ENCODE measurements around the gene GGT7. TPM values are rescaled to one million over a fixed set of nuclear protein-coding genes. Genes with fewer than 3 reads are reported as not detected.

GGT7 gene
- total and polyA plus RNA-seq, 4 donors = 3.7 to 8.1 (median 6.0) TPM

DNA sequence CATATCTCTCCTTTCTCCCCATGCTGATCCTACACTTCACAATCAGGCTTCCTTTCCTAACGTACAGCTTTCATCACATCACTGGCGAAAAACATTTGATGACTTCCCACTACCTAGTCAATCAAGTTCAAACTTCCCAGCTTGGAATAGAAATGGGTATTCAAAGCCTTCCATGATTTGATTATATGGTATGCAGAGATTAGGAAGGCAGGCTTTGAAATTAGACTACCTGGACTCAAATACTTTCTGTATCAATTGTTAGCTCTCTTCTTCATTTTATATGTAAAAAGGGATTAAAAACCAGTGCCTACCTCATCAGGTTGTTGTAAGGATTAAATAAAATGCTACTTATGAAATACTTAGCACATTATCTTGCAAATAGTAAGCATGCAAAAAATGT, 54.9 kb downstream of the GGT7 start:
- WGBS = 58% methylated on average over 2 of the region's 2 CpGs
- no peaks in the 10 kb centered on the region for H3K36me3 ChIP-seq (ENCODE audit: control insufficient read depth in 4 of 4, insufficient read depth in 3 of 4, low read depth in 1 of 4, low read length in 3 of 4)
- H3K27me3 ChIP-seq (ENCODE audit: control insufficient read depth in 4 of 4, insufficient read depth in 4 of 4, low read length in 3 of 4) = no peaks in the 10 kb centered on the region
- H3K4me1 ChIP-seq (ENCODE audit: control insufficient read depth in 4 of 4, insufficient read depth in 4 of 4, low read length in 3 of 4) = peaks cover 6 to 13% (median 10%) of the 10 kb centered on the region in 4 donors
- H3K27ac ChIP-seq (ENCODE audit: low read depth in 1 of 2, low read length in 2 of 2) = no peak overlapping the region
- no peaks in the 10 kb centered on the region for H3K9me3 ChIP-seq (ENCODE audit: control insufficient read depth in 4 of 4, low read length in 3 of 4)
- DNase-seq (ENCODE audit: low spot score) = no peak
- H3K4me3 ChIP-seq (ENCODE audit: low read depth in 1 of 3, low read length in 3 of 3) = no peak overlapping the region
- no peak overlapping the region for H3K9ac ChIP-seq (ENCODE audit: low read depth in 1 of 2, low read length in 2 of 2)
- TF ChIP-seq FOXA1 (IDR thresholded peaks at IDR 0.05) (no peak), FOXA2 (IDR thresholded peaks at IDR 0.05) (no peak)
- TF ChIP-seq, protein P1, sequence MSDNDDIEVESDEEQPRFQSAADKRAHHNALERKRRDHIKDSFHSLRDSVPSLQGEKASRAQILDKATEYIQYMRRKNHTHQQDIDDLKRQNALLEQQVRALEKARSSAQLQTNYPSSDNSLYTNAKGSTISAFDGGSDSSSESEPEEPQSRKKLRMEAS (IDR thresholded peaks at IDR 0.05) = no peak

DNA sequence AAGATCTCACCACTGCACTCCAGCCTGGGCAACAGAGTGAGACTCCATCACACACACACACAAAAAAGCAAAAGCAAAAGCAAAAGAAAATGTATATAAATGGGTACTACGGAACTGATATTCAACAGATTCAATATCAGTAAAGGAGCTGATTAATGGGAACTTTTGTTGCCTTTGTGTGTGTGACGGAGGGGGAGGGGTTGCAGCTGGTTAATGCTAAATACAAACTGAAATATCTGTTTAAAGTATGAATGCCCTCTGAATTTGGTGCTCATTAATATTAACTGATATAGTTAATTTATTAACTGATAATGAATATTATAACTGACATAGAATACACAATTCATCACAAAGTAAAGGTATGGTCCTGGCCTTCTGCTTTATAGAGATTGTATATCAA, 55.6 kb downstream of the GGT7 start:
- DNase-seq (ENCODE audit: low spot score) = no peak
- H3K9ac ChIP-seq (ENCODE audit: low read depth in 1 of 2, low read length in 2 of 2) = no peak overlapping the region
- no peaks in the 10 kb centered on the region for H3K9me3 ChIP-seq (ENCODE audit: control insufficient read depth in 4 of 4, low read length in 3 of 4)
- H3K4me3 ChIP-seq (ENCODE audit: low read depth in 1 of 3, low read length in 3 of 3) = no peak overlapping the region
- TF ChIP-seq HNF4A (conservative IDR thresholded peaks at IDR 0.05) (no peak), RXRA (IDR thresholded peaks at IDR 0.05) (no peak), RAD21 (IDR thresholded peaks at IDR 0.05) (no peak), FOXA1 (IDR thresholded peaks at IDR 0.05) (no peak)
- H3K36me3 ChIP-seq (ENCODE audit: control insufficient read depth in 4 of 4, insufficient read depth in 3 of 4, low read depth in 1 of 4, low read length in 3 of 4) = no peaks in the 10 kb centered on the region
- 89% methylated on average over 2 of the region's 2 CpGs for WGBS
- no peak overlapping the region for H3K27ac ChIP-seq (ENCODE audit: low read depth in 1 of 2, low read length in 2 of 2)
- peaks cover 6 to 10% (median 9%) of the 10 kb centered on the region in 4 donors for H3K4me1 ChIP-seq (ENCODE audit: control insufficient read depth in 4 of 4, insufficient read depth in 4 of 4, low read length in 3 of 4)
- no peaks in the 10 kb centered on the region for H3K27me3 ChIP-seq (ENCODE audit: control insufficient read depth in 4 of 4, insufficient read depth in 4 of 4, low read length in 3 of 4)

DNA sequence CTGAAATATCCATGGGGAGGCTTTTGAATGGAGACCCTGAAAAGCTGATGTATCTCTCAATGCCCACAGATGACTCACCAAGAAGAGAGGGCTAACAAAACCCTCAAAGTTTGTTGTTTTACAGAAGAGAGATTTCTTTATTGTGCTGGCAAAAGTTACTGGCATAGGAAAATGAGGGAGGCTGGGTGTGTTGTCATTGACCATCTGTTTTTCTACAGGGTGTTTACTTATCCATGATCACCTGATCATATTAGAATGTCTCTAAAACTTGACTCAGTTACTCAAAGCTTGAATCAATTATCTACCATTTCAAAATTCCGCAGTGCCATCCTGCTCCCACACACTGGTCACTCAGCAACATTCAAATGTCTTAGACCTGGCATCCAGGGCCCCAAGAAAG, 57.0 kb downstream of the GGT7 start:
- Histone ChIP-seq H3K4me1 (ENCODE audit: control insufficient read depth in 4 of 4, insufficient read depth in 4 of 4, low read length in 3 of 4) (peaks cover 4 to 7% (median 5%) of the 10 kb centered on the region in 4 donors), H3K9ac (ENCODE audit: low read depth in 1 of 2, low read length in 2 of 2) (no peak overlapping the region), H3K27me3 (ENCODE audit: control insufficient read depth in 4 of 4, insufficient read depth in 4 of 4, low read length in 3 of 4) (no peaks in the 10 kb centered on the region), H3K36me3 (ENCODE audit: control insufficient read depth in 4 of 4, insufficient read depth in 3 of 4, low read depth in 1 of 4, low read length in 3 of 4) (no peaks in the 10 kb centered on the region), H3K4me3 (ENCODE audit: low read depth in 1 of 3, low read length in 3 of 3) (no peak overlapping the region), H3K27ac (ENCODE audit: low read depth in 1 of 2, low read length in 2 of 2) (no peak overlapping the region), H3K9me3 (ENCODE audit: control insufficient read depth in 4 of 4, low read length in 3 of 4) (no peaks in the 10 kb centered on the region)
- TF ChIP-seq YY1 (IDR thresholded peaks at IDR 0.05) (no peak), GABPA (IDR thresholded peaks at IDR 0.05 in 1 of 2, conservative IDR thresholded peaks at IDR 0.05 in 1 of 2) (no peak)
- TF ChIP-seq, protein P2, sequence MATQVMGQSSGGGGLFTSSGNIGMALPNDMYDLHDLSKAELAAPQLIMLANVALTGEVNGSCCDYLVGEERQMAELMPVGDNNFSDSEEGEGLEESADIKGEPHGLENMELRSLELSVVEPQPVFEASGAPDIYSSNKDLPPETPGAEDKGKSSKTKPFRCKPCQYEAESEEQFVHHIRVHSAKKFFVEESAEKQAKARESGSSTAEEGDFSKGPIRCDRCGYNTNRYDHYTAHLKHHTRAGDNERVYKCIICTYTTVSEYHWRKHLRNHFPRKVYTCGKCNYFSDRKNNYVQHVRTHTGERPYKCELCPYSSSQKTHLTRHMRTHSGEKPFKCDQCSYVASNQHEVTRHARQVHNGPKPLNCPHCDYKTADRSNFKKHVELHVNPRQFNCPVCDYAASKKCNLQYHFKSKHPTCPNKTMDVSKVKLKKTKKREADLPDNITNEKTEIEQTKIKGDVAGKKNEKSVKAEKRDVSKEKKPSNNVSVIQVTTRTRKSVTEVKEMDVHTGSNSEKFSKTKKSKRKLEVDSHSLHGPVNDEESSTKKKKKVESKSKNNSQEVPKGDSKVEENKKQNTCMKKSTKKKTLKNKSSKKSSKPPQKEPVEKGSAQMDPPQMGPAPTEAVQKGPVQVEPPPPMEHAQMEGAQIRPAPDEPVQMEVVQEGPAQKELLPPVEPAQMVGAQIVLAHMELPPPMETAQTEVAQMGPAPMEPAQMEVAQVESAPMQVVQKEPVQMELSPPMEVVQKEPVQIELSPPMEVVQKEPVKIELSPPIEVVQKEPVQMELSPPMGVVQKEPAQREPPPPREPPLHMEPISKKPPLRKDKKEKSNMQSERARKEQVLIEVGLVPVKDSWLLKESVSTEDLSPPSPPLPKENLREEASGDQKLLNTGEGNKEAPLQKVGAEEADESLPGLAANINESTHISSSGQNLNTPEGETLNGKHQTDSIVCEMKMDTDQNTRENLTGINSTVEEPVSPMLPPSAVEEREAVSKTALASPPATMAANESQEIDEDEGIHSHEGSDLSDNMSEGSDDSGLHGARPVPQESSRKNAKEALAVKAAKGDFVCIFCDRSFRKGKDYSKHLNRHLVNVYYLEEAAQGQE (IDR thresholded peaks at IDR 0.05) = no peak
- no peak for DNase-seq (ENCODE audit: low spot score)
- 96% methylated on average over 1 of the region's 1 CpG for WGBS

DNA sequence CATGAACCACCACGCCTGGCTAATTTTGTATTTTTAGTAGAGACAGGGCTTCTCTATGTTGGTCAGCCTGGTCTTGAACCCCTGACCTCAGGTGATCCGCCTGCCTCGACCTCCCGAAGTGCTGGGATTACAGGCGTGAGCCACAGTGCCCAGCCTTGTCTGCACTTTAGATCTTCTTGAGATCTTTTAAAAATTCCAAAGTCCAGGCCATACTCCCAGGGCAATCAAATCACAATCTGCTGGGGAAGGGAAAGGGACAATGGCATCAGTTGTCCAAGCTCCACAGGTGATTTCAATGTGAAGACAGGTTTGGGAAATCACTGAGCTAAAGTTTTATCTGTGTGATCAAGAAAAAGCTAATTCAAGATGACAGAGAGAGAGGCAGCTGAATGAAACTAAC, 64.1 kb downstream of the GGT7 start:
- H3K4me3 ChIP-seq (ENCODE audit: low read depth in 1 of 3, low read length in 3 of 3) = no peak overlapping the region
- no peak overlapping the region for H3K9ac ChIP-seq (ENCODE audit: low read depth in 1 of 2, low read length in 2 of 2)
- H3K4me1 ChIP-seq (ENCODE audit: control insufficient read depth in 4 of 4, insufficient read depth in 4 of 4, low read length in 3 of 4) = peaks cover 0 to 4% (median 1%) of the 10 kb centered on the region in 4 donors
- no peaks in the 10 kb centered on the region for H3K36me3 ChIP-seq (ENCODE audit: control insufficient read depth in 4 of 4, insufficient read depth in 3 of 4, low read depth in 1 of 4, low read length in 3 of 4)
- H3K27me3 ChIP-seq (ENCODE audit: control insufficient read depth in 4 of 4, insufficient read depth in 4 of 4, low read length in 3 of 4) = no peaks in the 10 kb centered on the region
- 93% methylated on average over 5 of the region's 5 CpGs for WGBS
- H3K27ac ChIP-seq (ENCODE audit: low read depth in 1 of 2, low read length in 2 of 2) = no peak overlapping the region
- H3K9me3 ChIP-seq (ENCODE audit: control insufficient read depth in 4 of 4, low read length in 3 of 4) = no peaks in the 10 kb centered on the region
- no peak for DNase-seq (ENCODE audit: low spot score)
- TF ChIP-seq HNF4G (IDR thresholded peaks at IDR 0.05) = no peak
- no peak for TF ChIP-seq GABPA (IDR thresholded peaks at IDR 0.05 in 1 of 2, conservative IDR thresholded peaks at IDR 0.05 in 1 of 2)
- TF ChIP-seq TAF1 (conservative IDR thresholded peaks at IDR 0.05) = no peak
- TF ChIP-seq, protein P1 (IDR thresholded peaks at IDR 0.05) = no peak
- TF ChIP-seq FOXA2 (IDR thresholded peaks at IDR 0.05) = no peak
- TF ChIP-seq, protein P2 (IDR thresholded peaks at IDR 0.05) = no peak
- TF ChIP-seq, protein P3, sequence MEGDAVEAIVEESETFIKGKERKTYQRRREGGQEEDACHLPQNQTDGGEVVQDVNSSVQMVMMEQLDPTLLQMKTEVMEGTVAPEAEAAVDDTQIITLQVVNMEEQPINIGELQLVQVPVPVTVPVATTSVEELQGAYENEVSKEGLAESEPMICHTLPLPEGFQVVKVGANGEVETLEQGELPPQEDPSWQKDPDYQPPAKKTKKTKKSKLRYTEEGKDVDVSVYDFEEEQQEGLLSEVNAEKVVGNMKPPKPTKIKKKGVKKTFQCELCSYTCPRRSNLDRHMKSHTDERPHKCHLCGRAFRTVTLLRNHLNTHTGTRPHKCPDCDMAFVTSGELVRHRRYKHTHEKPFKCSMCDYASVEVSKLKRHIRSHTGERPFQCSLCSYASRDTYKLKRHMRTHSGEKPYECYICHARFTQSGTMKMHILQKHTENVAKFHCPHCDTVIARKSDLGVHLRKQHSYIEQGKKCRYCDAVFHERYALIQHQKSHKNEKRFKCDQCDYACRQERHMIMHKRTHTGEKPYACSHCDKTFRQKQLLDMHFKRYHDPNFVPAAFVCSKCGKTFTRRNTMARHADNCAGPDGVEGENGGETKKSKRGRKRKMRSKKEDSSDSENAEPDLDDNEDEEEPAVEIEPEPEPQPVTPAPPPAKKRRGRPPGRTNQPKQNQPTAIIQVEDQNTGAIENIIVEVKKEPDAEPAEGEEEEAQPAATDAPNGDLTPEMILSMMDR (IDR thresholded peaks at IDR 0.05; ENCODE audit: low read depth, low read length, missing input control) = no peak
- no peak for TF ChIP-seq RAD21 (IDR thresholded peaks at IDR 0.05)
- TF ChIP-seq HNF4A (conservative IDR thresholded peaks at IDR 0.05) = no peak
- TF ChIP-seq NR2F2 (IDR thresholded peaks at IDR 0.05) = no peak
- no peak for TF ChIP-seq FOXA1 (IDR thresholded peaks at IDR 0.05)
- TF ChIP-seq RXRA (IDR thresholded peaks at IDR 0.05) = no peak
- no peak for TF ChIP-seq JUND (IDR thresholded peaks at IDR 0.05)

Data from liver (tissue), 9 donors.